ENCODE results near the gene TOP2B.

DNA sequence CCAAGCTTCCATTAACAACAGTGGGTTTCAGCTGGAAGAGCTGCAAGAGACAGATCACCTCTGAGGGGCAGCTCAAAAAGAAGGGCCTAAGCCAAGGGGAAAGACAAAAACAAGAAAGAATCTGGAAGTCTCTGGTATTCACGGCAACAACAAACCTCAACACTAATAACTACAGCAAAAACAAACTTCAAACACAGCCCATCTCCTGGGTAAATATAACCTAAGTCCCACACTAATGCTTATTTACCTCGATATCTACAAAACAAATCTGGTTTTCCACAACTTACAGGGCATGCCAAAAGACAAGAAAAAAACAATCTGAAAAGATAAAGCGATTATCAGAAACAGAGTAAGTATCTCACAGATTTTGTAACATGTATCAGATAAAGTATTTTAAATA lies 29.7 kb downstream of the TOP2B start:
- TF ChIP-seq, protein P1, sequence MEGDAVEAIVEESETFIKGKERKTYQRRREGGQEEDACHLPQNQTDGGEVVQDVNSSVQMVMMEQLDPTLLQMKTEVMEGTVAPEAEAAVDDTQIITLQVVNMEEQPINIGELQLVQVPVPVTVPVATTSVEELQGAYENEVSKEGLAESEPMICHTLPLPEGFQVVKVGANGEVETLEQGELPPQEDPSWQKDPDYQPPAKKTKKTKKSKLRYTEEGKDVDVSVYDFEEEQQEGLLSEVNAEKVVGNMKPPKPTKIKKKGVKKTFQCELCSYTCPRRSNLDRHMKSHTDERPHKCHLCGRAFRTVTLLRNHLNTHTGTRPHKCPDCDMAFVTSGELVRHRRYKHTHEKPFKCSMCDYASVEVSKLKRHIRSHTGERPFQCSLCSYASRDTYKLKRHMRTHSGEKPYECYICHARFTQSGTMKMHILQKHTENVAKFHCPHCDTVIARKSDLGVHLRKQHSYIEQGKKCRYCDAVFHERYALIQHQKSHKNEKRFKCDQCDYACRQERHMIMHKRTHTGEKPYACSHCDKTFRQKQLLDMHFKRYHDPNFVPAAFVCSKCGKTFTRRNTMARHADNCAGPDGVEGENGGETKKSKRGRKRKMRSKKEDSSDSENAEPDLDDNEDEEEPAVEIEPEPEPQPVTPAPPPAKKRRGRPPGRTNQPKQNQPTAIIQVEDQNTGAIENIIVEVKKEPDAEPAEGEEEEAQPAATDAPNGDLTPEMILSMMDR (IDR thresholded peaks at IDR 0.05; ENCODE audit: low read depth, low read length) = no peak
- TF ChIP-seq POLR2A (IDR thresholded peaks at IDR 0.05; ENCODE audit: extremely low read depth, insufficient read length) = no peak

Data from NB4 (cell line).